ENCODE results near the gene ATAD1.

ATAD1 gene

DNA sequence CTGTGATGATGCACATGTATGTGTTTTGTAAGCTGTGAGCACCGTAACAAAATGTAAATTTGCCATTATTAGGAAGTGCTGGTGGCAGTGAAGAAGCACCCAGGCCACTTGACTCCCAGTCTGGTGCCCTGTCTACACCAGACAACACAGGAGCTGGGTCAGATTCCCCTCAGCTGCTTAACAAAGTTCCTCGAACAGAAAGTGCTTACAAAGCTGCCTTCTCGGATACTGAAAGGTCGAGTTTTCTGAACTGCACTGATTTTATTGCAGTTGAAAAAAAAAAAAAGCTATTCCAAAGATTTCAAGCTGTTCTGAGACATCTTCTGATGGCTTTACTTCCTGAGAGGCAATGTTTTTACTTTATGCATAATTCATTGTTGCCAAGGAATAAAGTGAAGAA, 71.1 kb downstream of the ATAD1 start:
- TF ChIP-seq YY1 (IDR thresholded peaks at IDR 0.05; ENCODE audit: low read depth) (no peak), EGR1 (IDR thresholded peaks at IDR 0.05) (no peak), CREB1 (IDR thresholded peaks at IDR 0.05; ENCODE audit: low read depth) (no peak), EP300 (IDR thresholded peaks at IDR 0.05; ENCODE audit: borderline replicate concordance) (no peak), ZBTB7A (IDR thresholded peaks at IDR 0.05; ENCODE audit: low read depth) (no peak), CEBPB (IDR thresholded peaks at IDR 0.05) (no peak), NFIC (IDR thresholded peaks at IDR 0.05) (no peak), FOXM1 (IDR thresholded peaks at IDR 0.05; ENCODE audit: borderline replicate concordance, low read depth) (no peak), TEAD4 (IDR thresholded peaks at IDR 0.05) (no peak), REST (IDR thresholded peaks at IDR 0.05; ENCODE audit: low read depth) (no peak), TCF12 (IDR thresholded peaks at IDR 0.05; ENCODE audit: low read depth) (no peak), RAD21 (IDR thresholded peaks at IDR 0.05; ENCODE audit: low read depth) (no peak), TAF1 (IDR thresholded peaks at IDR 0.05; ENCODE audit: low read depth) (no peak)
- TF ChIP-seq, protein P1, sequence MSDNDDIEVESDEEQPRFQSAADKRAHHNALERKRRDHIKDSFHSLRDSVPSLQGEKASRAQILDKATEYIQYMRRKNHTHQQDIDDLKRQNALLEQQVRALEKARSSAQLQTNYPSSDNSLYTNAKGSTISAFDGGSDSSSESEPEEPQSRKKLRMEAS (IDR thresholded peaks at IDR 0.05) = no peak
- TF ChIP-seq, protein P2, sequence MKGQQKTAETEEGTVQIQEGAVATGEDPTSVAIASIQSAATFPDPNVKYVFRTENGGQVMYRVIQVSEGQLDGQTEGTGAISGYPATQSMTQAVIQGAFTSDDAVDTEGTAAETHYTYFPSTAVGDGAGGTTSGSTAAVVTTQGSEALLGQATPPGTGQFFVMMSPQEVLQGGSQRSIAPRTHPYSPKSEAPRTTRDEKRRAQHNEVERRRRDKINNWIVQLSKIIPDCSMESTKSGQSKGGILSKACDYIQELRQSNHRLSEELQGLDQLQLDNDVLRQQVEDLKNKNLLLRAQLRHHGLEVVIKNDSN (IDR thresholded peaks at IDR 0.05) = no peak

GRCh38 chr10:87744606-87745005, 73.4 kb downstream of the ATAD1 start:
- no peak for TF ChIP-seq CEBPB (IDR thresholded peaks at IDR 0.05)
- no peak for TF ChIP-seq EGR1 (IDR thresholded peaks at IDR 0.05)
- no peak for TF ChIP-seq ZBTB7A (IDR thresholded peaks at IDR 0.05; ENCODE audit: low read depth)

DNA sequence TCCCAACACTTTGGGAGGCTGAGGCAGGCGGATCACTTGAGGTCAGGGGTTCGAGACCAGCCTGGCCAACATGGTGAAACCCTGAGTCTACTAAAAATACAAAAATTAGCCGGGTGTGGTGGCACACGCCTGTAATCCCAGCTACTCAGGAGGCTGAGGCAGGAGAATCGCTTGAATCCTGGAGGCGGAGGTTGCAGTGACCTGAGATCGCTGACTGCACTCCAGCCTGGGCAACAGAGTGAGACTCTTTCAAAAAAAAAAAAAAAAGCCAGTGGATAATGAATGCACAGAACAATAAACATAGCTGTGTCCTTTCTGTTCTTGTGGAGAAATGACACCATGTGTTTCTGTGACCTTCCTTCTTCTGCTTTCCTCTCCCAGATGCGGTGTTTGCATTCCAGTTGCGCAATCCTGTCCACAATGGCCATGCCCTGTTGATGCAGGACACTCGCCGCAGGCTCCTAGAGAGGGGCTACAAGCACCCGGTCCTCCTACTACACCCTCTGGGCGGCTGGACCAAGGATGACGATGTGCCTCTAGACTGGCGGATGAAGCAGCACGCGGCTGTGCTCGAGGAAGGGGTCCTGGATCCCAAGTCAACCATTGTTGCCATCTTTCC, 74.9 kb downstream of the ATAD1 start:
- TF ChIP-seq CEBPB (IDR thresholded peaks at IDR 0.05) = peak; percentile 95

- TF ChIP-seq EP300 (IDR thresholded peaks at IDR 0.05; ENCODE audit: borderline replicate concordance) (no peak), RAD21 (IDR thresholded peaks at IDR 0.05; ENCODE audit: low read depth) (no peak)
Measured at GRCh38 chr10:87740254-87740655, 77.8 kb downstream of the ATAD1 start.

- TF ChIP-seq CREB1 (IDR thresholded peaks at IDR 0.05; ENCODE audit: low read depth) = no peak
- no peak for TF ChIP-seq TCF12 (IDR thresholded peaks at IDR 0.05; ENCODE audit: low read depth)
- no peak for TF ChIP-seq REST (IDR thresholded peaks at IDR 0.05; ENCODE audit: low read depth)
- TF ChIP-seq, protein P1 (IDR thresholded peaks at IDR 0.05) = no peak
- TF ChIP-seq EP300 (IDR thresholded peaks at IDR 0.05; ENCODE audit: borderline replicate concordance) = no peak
- no peak for TF ChIP-seq RAD21 (IDR thresholded peaks at IDR 0.05; ENCODE audit: low read depth)
- TF ChIP-seq CEBPB (IDR thresholded peaks at IDR 0.05) = no peak
- no peak for TF ChIP-seq TAF1 (IDR thresholded peaks at IDR 0.05; ENCODE audit: low read depth)
- TF ChIP-seq TEAD4 (IDR thresholded peaks at IDR 0.05) = no peak
- TF ChIP-seq, protein P2 (IDR thresholded peaks at IDR 0.05) = no peak
- TF ChIP-seq NFIC (IDR thresholded peaks at IDR 0.05) = no peak
- no peak for TF ChIP-seq ZBTB7A (IDR thresholded peaks at IDR 0.05; ENCODE audit: low read depth)
- TF ChIP-seq YY1 (IDR thresholded peaks at IDR 0.05; ENCODE audit: low read depth) = no peak
- no peak for TF ChIP-seq FOXM1 (IDR thresholded peaks at IDR 0.05; ENCODE audit: borderline replicate concordance, low read depth)
- no peak for TF ChIP-seq EGR1 (IDR thresholded peaks at IDR 0.05)
Measured at GRCh38 chr10:87739703-87740102, 78.3 kb downstream of the ATAD1 start.

DNA sequence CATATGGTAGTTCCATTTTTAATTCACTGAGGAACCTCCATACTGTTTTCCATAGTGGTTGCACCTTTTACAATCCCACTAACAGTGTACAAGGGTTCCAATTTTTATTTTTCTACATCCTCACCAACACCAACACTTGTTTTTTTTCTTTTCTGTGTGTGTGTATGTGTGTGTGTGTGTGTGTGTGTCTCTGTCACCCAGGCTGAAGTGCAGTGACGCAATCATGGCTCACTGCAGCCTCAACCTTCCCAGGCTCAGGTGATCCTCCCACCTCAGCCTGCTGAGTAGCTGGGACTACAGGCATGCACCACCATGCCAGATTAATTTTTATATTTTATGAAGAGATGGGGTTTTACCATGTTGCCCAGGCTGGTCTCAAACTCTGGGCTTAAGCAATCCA, 79.8 kb downstream of the ATAD1 start:
- TF ChIP-seq CEBPB (IDR thresholded peaks at IDR 0.05) = peak; percentile 70

Measured in Ishikawa (cell line).